Activated naive CD8-positive, alpha-beta T cell treated with anti-CD3 and anti-CD28 coated beads for 36 hours (primary cell): Measurements from ENCODE around the gene MUC4. TPM values are rescaled to one million over a fixed set of nuclear protein-coding genes. Genes with fewer than 3 reads are reported as not detected.
"Not testable (repeated sequence)": the region's sequence is repeated elsewhere in the genome, so short reads cannot be mapped to it uniquely, and the experiment has no call there.

Experiments
- DNase-seq: peaks from one replicate; pipeline ENCODE4 v3.0.0; 2021
- H3K27ac Mint-ChIP-seq: one replicate; pipeline ENCODE4 v1.8.0; 2022; ENCODE audit warnings: mild to moderate bottlenecking, moderate library complexity, mixed read lengths
- H3K27me3 Mint-ChIP-seq: one replicate; pipeline ENCODE4 v1.8.0; 2022; ENCODE audit warnings: mild to moderate bottlenecking, mixed read lengths
- H3K36me3 Mint-ChIP-seq: one replicate; pipeline ENCODE4 v1.8.0; 2021; ENCODE audit warnings: mild to moderate bottlenecking, mixed read lengths
- H3K4me1 Mint-ChIP-seq: one replicate; pipeline ENCODE4 v1.8.0; 2021; ENCODE audit warnings: mixed read lengths
- H3K4me3 Mint-ChIP-seq: one replicate; pipeline ENCODE4 v1.8.0; 2022; ENCODE audit warnings: mild to moderate bottlenecking, moderate library complexity, mixed read lengths
- H3K9me3 Mint-ChIP-seq: one replicate; pipeline ENCODE4 v1.8.0; 2022; ENCODE audit warnings: mixed read lengths
- total RNA-seq, 2 experiments: library from RNA; stranded (reverse); gene quantifications; one replicate each; pipeline ENCODE4 v1.2.3, GENCODE V29; 2021

Gene MUC4
- total RNA-seq, 2 experiments from 2014 or later = 0.08 to 0.14 TPM

DNA sequence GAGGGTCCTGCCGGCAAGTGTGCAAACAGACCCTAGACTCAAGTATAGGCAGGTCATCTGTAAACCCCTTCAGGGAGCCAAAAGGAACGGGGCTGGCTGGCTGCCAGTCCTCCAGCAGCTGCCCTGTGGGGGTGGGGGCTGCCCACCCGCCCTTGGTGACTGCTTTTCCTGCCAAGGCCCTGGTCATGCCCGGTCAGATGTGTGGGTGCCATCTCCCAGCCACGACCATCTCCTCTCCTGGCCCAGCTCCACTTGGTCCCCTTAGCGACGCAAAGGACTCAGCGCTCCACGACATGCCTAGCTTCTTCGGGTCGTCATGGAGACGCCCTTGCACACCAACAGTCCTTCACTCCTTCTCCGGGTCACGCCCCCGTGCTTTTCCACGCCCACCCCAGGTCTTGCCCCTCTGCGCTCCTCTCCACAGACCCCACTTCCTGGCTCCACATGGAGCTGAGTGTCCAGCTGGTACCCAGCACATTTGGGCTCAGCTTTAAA lies 2.4 kb downstream of the MUC4 start:
- H3K4me3 Mint-ChIP-seq = no peak overlapping the region
- no peak for DNase-seq
- peaks cover 19% of the 10 kb centered on the region for H3K27me3 Mint-ChIP-seq
- no peaks in the 10 kb centered on the region for H3K9me3 Mint-ChIP-seq
- peaks cover 13% of the 10 kb centered on the region for H3K4me1 Mint-ChIP-seq
- H3K27ac Mint-ChIP-seq = no peak overlapping the region
- peaks cover 2% of the 10 kb centered on the region for H3K36me3 Mint-ChIP-seq

DNA sequence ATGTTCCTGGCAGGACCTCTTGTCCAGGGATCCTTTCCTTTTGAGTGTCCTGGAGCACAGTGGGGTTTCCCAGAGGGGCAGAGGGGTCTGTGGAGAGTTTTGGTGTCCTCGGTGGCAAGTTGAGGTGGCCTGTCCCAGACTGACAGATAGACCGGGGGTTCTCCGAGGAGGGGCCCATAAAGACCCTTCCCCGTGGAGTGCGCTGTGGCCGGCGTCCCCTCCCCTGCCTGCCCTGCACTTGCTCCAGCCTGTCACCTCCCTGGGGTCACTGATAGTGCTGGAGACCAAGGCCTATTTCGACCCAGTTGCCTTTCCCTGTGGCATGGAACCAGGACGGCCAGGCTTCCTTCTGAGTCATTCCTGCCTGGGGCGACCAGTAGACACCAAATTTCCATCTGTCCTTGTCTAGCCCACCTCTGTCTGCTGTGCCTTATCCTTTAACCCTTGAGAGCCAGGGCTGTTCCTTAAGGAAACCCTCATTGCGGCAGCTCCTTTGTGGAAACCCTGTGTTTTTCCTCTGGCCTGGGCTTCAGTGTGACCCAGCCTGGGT lies 2.9 kb downstream of the MUC4 start:
- Mint-ChIP-seq H3K4me3 (no peak overlapping the region), H3K9me3 (no peaks in the 10 kb centered on the region), H3K36me3 (peaks cover 2% of the 10 kb centered on the region), H3K4me1 (peaks cover 19% of the 10 kb centered on the region), H3K27me3 (peaks cover 23% of the 10 kb centered on the region), H3K27ac (no peak overlapping the region)
- DNase-seq = no peak

DNA sequence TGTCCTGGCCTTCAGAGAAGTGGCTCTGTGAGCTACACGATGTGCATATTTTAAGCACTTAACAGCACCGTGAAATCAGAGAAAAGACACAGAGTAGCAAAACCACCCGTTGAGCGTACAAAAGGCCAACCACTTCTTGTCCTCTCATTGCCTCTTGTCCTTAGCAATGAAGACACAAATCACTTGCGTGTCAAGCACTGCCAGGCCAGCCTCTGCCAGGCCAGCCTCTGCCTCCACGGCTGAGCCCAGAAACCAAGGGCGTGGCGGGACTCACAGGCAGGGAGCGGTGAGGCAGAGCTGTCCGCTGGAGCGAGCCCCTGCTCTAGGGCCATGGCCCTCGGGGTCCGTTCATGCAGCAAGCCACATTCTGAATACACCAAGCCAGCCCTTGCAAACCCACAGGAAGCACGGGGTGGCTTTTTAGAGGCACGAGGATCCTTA lies 4.0 kb downstream of the MUC4 start:
- DNase-seq = no peak
- H3K4me3 Mint-ChIP-seq = no peak overlapping the region
- no peak overlapping the region for H3K27ac Mint-ChIP-seq
- peaks cover 33% of the 10 kb centered on the region for H3K27me3 Mint-ChIP-seq
- peaks cover 2% of the 10 kb centered on the region for H3K36me3 Mint-ChIP-seq
- H3K9me3 Mint-ChIP-seq = no peaks in the 10 kb centered on the region
- H3K4me1 Mint-ChIP-seq = peaks cover 27% of the 10 kb centered on the region

DNA sequence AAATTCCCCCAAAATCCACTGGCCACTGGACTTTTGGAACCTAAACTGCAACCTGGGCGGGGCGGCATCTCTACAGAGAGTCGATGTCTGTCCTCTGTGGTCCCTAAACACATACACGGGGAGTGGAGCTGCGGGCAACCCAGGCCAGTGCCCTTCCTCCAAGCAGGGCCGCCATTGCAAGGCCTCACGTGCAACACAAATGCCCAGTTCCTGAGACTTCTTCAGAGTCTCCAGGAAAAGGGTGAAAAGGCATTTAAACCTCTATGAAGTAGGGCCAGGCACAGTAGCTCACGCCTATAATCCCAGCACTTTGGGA lies 4.9 kb downstream of the MUC4 start:
- Mint-ChIP-seq H3K4me3 (no peak overlapping the region), H3K4me1 (peaks cover 35% of the 10 kb centered on the region), H3K36me3 (peaks cover 2% of the 10 kb centered on the region), H3K27me3 (peaks cover 41% of the 10 kb centered on the region), H3K27ac (no peak overlapping the region), H3K9me3 (no peaks in the 10 kb centered on the region)
- DNase-seq = no peak

DNA sequence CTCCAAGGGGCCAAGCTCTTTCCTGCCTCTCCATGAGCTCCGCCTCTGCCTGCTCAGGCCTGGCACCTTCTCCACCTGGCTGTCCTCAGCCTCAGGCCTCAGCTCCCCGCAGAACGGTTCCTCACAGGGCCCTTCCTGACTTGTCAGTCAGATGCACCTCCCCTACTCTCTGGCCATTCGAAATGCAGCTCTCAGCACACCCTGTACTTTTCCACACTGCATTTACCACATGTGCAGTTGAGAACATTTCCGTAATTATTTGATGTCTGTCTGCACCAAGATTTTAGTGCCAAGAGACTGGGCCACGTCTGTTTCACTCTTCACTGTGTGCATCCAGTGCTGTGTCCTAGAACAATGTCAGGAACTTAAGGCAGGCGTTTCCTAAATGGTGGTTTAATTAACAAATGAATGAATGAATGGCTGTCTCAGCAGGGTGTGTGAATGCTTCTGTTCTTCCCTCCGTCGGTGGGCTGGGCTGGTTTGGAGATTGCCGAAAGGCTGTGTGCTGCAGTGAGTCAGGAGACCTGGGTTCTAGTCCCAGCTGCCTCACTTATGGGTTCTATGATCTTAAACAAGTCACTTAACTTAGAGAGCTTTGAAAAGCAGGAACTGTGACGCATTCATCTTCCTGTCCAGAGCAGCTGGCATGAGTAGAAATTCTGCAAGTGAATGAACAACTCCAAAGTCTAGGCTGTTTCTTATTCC lies 5.4 kb downstream of the MUC4 start:
- Mint-ChIP-seq H3K27ac (peak overlapping the region; percentile 1), H3K27me3 (peaks cover 46% of the 10 kb centered on the region), H3K36me3 (peaks cover 2% of the 10 kb centered on the region), H3K9me3 (no peaks in the 10 kb centered on the region), H3K4me1 (peaks cover 36% of the 10 kb centered on the region), H3K4me3 (no peak overlapping the region)
- no peak for DNase-seq

DNA sequence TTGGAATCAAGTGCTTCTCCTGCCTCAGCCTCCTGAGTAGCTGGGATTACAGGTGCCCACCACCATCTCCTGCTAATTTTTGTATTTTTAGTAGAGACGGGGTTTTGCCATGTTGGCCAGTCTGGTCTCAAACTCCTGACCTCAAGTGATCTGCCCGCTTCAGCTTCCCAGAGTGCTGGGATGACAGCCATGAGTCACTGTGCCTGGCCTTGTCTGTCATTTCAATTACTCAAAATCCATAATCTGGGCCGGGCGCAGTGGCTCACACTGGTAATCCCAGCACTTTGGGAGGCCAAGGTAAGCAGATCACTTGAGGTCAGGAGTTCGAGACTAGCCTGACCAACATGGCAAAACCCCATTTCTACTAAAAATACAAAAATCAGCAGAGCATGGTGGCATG lies 6.1 kb downstream of the MUC4 start:
- H3K36me3 Mint-ChIP-seq, H3K4me3 Mint-ChIP-seq, H3K9me3 Mint-ChIP-seq, DNase-seq: not testable (repeated sequence)
- peaks cover 36% of the 10 kb centered on the region for H3K4me1 Mint-ChIP-seq
- peaks cover 50% of the 10 kb centered on the region for H3K27me3 Mint-ChIP-seq
- peak overlapping the region; percentile 40 for H3K27ac Mint-ChIP-seq

DNA sequence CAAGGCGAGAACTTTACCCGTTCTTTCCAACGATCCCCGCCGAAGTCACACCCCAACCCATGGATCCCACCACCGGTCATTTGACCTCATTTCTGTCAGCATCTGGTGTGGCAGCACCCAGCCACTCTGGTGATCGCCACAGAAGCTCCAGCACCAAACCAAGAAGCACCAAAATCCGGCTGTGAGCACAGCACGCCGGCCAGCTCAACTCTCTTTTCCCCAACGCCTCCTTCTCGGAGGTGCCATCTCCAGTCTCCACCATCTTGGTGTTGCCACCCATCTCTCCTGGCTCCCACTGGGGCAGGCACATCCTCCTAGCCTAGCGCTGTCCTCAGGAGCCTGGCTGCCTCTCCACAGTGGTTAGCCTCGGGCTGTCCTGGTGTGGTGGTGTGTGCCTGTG lies 6.5 kb downstream of the MUC4 start:
- Mint-ChIP-seq H3K27ac (peak overlapping the region; percentile 40), H3K4me3 (no peak overlapping the region), H3K36me3 (peaks cover 2% of the 10 kb centered on the region), H3K27me3 (peaks cover 50% of the 10 kb centered on the region), H3K4me1 (peaks cover 36% of the 10 kb centered on the region), H3K9me3 (no peaks in the 10 kb centered on the region)
- DNase-seq = no peak

DNA sequence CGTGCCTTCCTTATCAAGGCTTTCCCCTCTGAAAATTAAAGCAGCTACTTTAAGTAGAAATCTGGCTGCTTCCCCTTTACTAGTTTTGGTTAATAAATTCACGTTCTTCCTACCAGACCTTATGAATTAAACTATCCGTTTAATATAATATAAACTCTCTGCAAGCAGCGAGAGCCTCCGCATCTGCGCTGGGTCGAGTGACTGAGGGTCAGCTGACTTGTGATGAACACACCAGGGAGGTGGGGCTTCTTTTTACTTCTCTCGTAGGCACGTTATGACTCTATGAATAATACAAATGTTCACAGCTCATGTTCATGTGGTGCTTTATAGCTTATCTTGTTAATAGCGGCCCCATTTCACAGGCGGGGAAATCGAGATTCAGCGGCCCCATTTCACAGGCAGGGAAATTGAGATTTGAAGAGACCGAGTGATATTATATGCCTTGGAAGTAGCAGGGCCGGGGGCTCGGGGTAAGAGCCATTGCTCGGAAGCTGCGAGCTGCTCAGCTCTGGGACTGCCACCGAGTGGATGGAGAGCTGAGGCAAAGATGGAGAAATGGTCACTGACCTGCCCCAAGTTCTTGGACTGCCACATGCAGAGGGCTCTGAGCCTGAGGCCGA lies 8.3 kb downstream of the MUC4 start:
- no peak for DNase-seq
- H3K4me3 Mint-ChIP-seq = no peak overlapping the region
- peaks cover 50% of the 10 kb centered on the region for H3K27me3 Mint-ChIP-seq
- H3K27ac Mint-ChIP-seq = peak overlapping the region; percentile 62
- H3K9me3 Mint-ChIP-seq = no peaks in the 10 kb centered on the region
- H3K4me1 Mint-ChIP-seq = peaks cover 36% of the 10 kb centered on the region
- H3K36me3 Mint-ChIP-seq = peaks cover 2% of the 10 kb centered on the region

DNA sequence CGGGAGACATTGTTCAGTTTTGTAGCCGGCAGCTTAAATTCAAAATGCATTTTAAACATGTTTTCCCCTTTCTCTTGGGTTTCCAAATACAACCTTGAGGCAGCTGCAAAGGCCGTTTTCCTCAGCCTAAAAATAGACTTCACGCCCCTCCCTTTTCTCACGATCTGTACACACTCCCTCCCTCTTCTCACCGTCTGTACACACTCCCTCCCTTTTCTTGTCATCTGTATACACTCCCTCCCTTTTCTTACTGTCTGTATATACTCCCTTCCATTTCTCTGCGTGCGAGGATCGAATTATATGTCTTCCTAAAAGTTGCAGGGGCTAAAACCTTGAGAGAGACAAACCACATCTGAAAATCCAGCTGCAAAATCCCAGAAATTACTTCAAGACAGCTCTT lies 8.9 kb downstream of the MUC4 start:
- H3K4me3 Mint-ChIP-seq = no peak overlapping the region
- H3K9me3 Mint-ChIP-seq = no peaks in the 10 kb centered on the region
- H3K27me3 Mint-ChIP-seq = peaks cover 50% of the 10 kb centered on the region
- H3K36me3 Mint-ChIP-seq = peaks cover 2% of the 10 kb centered on the region
- peaks cover 36% of the 10 kb centered on the region for H3K4me1 Mint-ChIP-seq
- no peak for DNase-seq
- no peak overlapping the region for H3K27ac Mint-ChIP-seq

DNA sequence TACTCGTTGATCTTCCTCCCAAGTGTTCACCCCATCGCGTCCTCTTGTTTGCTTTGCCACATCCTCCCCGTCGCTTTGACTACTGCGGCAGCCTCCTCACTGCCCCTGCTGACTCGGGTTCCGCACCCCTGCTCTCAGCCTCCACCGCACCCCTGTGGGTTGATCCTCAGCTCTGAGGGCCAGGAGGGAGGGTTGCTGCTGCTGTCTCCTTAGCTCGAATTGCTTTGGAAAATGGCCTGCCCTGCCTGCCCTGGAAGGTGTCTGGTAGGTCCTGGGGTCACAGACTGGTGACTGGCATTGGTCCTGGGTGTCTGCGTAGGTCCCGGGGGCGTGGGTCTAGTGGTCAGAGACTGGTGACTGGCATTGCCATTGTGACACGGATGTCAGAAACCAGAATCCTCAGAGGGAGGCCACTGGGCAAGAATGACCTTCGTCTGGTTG lies 9.4 kb downstream of the MUC4 start:
- peaks cover 36% of the 10 kb centered on the region for H3K4me1 Mint-ChIP-seq
- no peak overlapping the region for H3K27ac Mint-ChIP-seq
- no peaks in the 10 kb centered on the region for H3K9me3 Mint-ChIP-seq
- peaks cover 2% of the 10 kb centered on the region for H3K36me3 Mint-ChIP-seq
- peak; percentile 32 for DNase-seq
- H3K27me3 Mint-ChIP-seq = peaks cover 50% of the 10 kb centered on the region
- H3K4me3 Mint-ChIP-seq = no peak overlapping the region

DNA sequence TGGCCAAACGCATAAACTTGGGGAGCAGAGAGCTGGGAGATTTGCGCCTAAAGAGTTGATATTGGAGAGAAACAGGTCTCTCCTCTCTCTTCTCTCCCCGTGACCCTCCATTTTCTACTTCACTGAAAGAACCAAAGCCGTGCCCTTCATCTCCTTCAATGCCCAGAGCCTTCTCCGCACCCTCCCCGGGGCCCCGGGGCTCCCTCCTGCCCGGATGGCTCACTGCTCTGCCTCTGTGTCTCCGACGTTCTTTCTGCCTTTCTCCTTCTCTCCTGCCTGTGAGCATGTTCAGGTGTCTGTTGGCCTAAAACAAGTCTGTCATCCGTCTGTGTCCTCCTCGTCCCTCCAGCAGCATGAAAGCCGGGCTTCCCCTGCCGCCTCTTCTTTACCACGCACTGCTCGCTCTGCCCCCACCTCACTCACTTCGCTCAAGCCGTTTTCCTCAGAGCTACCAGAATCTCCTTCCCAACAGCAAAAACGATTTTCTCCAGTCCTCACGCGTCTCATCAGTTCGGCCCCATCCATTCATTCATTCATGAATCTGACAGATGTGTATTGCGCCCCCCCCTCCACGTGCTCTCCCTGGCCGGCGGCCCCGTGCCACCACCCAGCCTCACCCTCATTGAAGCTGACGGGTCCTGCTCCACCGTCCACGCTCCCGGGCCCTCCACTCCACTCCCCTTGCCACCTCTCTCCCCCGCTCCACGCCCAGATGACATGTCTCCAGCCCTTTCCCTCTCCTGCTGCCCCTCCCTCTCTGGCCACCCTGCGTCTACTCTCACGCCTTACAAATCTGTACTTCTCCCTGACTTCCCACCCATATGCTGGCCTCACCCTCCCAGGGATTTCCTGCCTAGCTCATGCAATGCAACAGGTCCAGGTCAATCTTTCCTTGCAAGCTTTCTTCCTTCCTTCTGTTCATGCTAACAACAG lies 10.2 kb downstream of the MUC4 start:
- H3K4me1 Mint-ChIP-seq = peaks cover 35% of the 10 kb centered on the region
- peaks cover 48% of the 10 kb centered on the region for H3K27me3 Mint-ChIP-seq
- no peak overlapping the region for H3K4me3 Mint-ChIP-seq
- H3K27ac Mint-ChIP-seq = peak overlapping the region; percentile 50
- no peaks in the 10 kb centered on the region for H3K9me3 Mint-ChIP-seq
- peaks cover 2% of the 10 kb centered on the region for H3K36me3 Mint-ChIP-seq
- no peak for DNase-seq

DNA sequence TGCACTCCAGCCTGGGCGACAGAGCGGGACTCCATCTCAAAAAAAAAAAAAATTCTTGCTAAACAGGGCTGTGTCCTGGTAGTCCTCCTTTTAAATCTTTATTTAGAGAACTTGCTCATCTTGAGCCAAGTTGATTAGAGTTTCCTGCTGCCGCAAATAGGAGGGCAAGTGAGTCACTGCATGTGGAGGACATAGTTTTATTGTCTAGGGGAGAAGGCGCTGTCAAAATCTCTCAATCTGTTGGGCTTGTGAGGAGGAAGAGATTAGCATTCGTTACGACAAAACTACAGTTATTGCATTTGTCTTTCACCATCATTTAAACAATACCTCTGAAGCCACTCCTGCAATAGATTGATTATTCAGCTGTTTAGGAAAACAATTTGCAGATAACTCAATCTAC lies 11.5 kb downstream of the MUC4 start:
- Mint-ChIP-seq H3K9me3 (no peaks in the 10 kb centered on the region), H3K4me1 (peaks cover 31% of the 10 kb centered on the region), H3K4me3 (no peak overlapping the region), H3K36me3 (peaks cover 2% of the 10 kb centered on the region), H3K27ac (no peak overlapping the region), H3K27me3 (peaks cover 40% of the 10 kb centered on the region)
- no peak for DNase-seq

DNA sequence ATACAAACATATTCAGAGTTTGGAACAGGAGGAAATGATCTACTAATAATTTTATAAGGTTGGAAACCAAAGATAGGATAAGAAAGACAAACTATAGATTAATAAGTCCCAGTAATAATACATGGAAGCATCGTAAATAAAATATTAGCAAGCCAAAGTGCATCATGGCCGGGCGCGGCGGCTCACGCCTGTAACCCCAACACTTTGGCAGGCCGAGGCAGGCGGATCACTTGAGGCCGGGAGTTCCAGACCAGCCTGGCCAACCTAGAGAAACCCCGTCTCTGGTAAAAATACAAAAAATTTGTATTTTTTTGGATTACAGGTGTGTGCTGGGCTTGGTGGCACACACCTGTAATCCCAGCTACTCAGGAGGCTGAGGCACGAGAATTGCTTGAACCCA lies 14.9 kb downstream of the MUC4 start:
- H3K36me3 Mint-ChIP-seq = no peaks in the 10 kb centered on the region
- peaks cover 2% of the 10 kb centered on the region for H3K9me3 Mint-ChIP-seq
- peaks cover under 1% of the 10 kb centered on the region for H3K4me1 Mint-ChIP-seq
- no peak overlapping the region for H3K4me3 Mint-ChIP-seq
- peaks cover 14% of the 10 kb centered on the region for H3K27me3 Mint-ChIP-seq
- no peak for DNase-seq
- H3K27ac Mint-ChIP-seq = no peak overlapping the region

DNA sequence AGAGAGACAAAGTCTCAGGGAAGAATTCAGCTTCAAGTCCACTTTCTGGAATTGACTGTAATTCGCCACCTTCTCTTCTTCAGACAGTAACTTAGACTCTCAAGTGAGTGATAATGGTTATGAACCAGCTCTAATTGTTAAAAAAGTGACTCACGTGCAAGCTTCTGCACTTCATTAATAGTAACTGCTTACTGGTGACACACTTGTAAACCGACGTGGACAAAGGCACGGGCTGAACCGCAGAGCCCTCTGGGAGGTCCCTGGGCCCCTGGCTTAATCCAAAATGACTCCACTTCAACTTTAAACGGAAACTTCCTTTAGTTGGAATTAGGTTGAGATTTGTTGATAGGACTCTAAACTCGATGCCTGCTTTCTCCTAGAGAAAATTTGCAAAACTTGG lies 17.0 kb downstream of the MUC4 start:
- H3K9me3 Mint-ChIP-seq = peaks cover 5% of the 10 kb centered on the region
- H3K4me1 Mint-ChIP-seq = peaks cover 8% of the 10 kb centered on the region
- H3K36me3 Mint-ChIP-seq = no peaks in the 10 kb centered on the region
- no peak overlapping the region for H3K4me3 Mint-ChIP-seq
- H3K27ac Mint-ChIP-seq = no peak overlapping the region
- no peak for DNase-seq
- H3K27me3 Mint-ChIP-seq = peaks cover 6% of the 10 kb centered on the region

DNA sequence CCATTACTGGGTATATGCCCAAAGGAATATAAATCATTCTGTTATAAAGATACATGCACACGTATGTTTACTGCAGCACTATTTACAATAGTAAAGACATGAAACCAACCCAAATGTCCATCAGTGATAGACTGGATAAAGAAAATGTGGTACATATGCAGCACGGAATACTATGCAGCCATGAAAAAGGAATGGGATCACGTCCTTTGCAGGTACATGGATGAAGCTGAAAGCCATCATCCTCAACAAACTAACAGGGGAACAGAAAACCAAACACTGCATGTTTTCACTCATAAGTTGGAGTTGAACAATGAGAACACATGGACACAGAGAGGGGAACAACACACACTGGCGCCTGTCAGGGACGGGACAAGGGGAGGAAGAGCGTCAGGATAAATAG lies 19.1 kb downstream of the MUC4 start:
- not testable (repeated sequence) for H3K27ac Mint-ChIP-seq, H3K4me3 Mint-ChIP-seq, DNase-seq, H3K36me3 Mint-ChIP-seq, H3K27me3 Mint-ChIP-seq
- Mint-ChIP-seq H3K9me3 (peaks cover 10% of the 10 kb centered on the region), H3K4me1 (peaks cover 18% of the 10 kb centered on the region)
